ENCODE measurements around the gene C7. TPM values are rescaled to one million over a fixed set of nuclear protein-coding genes. Genes with fewer than 3 reads are reported as not detected.

The C7 gene
- total and polyA plus RNA-seq, 2 of the 8 experiments (the other 6 are each of a cell fraction or from before 2014, with no cell fraction given), result 0.08 TPM; not detected in 1

DNA sequence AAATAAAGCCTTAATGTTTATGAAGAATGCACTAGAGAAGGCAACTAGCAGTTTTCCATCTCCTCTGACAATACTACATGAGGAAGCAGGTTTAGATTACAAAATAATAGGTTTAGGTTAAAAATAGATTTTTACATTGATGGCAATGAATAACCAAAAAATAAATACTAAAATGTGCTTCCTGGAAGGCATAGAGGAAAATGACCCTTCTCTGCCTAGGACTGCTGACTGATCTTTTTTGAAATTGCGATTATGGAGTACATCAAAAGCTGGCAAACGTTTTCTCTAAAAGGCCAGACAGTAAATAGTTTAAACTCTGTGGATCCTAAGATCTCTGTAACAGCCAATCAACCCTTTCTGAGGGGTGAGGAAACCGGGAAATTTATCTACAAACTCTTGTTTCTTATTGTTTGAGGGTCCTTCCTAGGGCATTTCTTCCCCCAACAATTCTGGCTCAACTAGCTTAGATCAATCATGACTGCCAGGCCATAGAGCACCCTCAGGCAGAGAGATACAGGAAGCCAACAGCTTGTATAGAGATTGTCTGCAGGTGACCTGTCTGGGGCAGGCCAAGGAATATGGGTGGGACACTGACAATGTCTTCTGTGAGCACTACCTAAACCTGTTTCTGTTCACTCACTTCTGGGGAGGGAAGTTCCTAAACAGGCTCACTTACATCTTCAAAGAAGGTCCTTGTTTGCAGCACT lies 94.5 kb downstream of the C7 start:
- FAIRE-seq, result no peak
- no peak overlapping the region for H3K14ac ChIP-seq (ENCODE audit: insufficient read length)
- H3K9ac ChIP-seq (replicated peaks in 1 of 4; ENCODE audit: extremely low read depth in 1 of 4, low read depth in 3 of 4, low read length in 3 of 4), result peak overlapping the region in 1 of 4 experiments; percentile 34; a peak in 1 of 7 replicates
- TF ChIP-seq EP300 (IDR thresholded peaks at IDR 0.05; ENCODE audit: borderline replicate concordance in 1 of 2, low read depth in 2 of 2, low read length in 2 of 2) (no peak), USF2 (IDR thresholded peaks at IDR 0.05; ENCODE audit: low read length) (no peak), PHF8 (conservative IDR thresholded peaks at IDR 0.05; ENCODE audit: low read depth, low read length) (no peak), SP4 (IDR thresholded peaks at IDR 0.05; ENCODE audit: low read length) (no peak), CTBP2 (IDR thresholded peaks at IDR 0.05; ENCODE audit: borderline replicate concordance, insufficient read depth, insufficient read length, low read length) (no peak)

More for the DNA sequence above, 94.5 kb downstream of the C7 start:
- no peak overlapping the region for H2AK5ac ChIP-seq (ENCODE audit: low read depth, low read length)
- no peaks in the 10 kb centered on the region for H3K36me3 ChIP-seq (ENCODE audit: control insufficient read depth in 2 of 4, insufficient read depth in 4 of 4, low read length in 3 of 4)
- no peak overlapping the region for H2AFZ ChIP-seq (ENCODE audit: low read length)
- H2BK15ac ChIP-seq (ENCODE audit: low read length), result no peak overlapping the region
- H4K5ac ChIP-seq (ENCODE audit: insufficient read length, low read depth, low read length), result no peak overlapping the region
- H3K23ac ChIP-seq (ENCODE audit: insufficient read length), result no peak overlapping the region
- H2BK120ac ChIP-seq (replicated peaks; ENCODE audit: low read depth, low read length), result no peak overlapping the region
- POLR2A ChIA-PET (ENCODE audit: partially characterized antibody), result no interaction called here
- H3K9me3 ChIP-seq (ENCODE audit: insufficient read depth in 2 of 2, low read depth in 1 of 2, low read length in 1 of 2), result no peaks in the 10 kb centered on the region; a peak in 1 of 4 replicates
- H3K27me3 ChIP-seq (replicated peaks in 1 of 4; ENCODE audit: control insufficient read depth in 3 of 4, extremely low read depth in 1 of 4, insufficient read depth in 3 of 4, low read length in 3 of 4), result no peaks in the 10 kb centered on the region
- no peak overlapping the region for H2BK5ac ChIP-seq (ENCODE audit: low read depth, low read length)
- no peak for DNase-seq (ENCODE audit: low read depth in 1 of 2, low spot score in 2 of 2)
- H2BK12ac ChIP-seq (ENCODE audit: low read depth, low read length), result no peak overlapping the region
- no peak overlapping the region for H4K8ac ChIP-seq (ENCODE audit: extremely low read depth, insufficient read depth, low read length)
- no peaks in the 10 kb centered on the region for H3K79me1 ChIP-seq (ENCODE audit: low read depth, low read length)
- WGBS, 2 experiments (ENCODE audit: extremely low coverage in 1 of 2, insufficient coverage in 1 of 2, insufficient read length in 1 of 2, insufficient replicate concordance in 2 of 2, low coverage in 1 of 2, low lambda C conversion rate in 2 of 2, missing lambda C conversion rate in 1 of 2), result 84% methylated on average over 3 of the region's 3 CpGs; no CpG with 5 or more reads in 1 of the 2 experiments
- H2BK20ac ChIP-seq (ENCODE audit: low read length), result no peak overlapping the region
- H3K56ac ChIP-seq (replicated peaks; ENCODE audit: insufficient read length, low read depth, low read length), result no peak overlapping the region
- no peak overlapping the region for H3K4ac ChIP-seq (replicated peaks; ENCODE audit: insufficient read length, low read depth, low read length)
- no peak overlapping the region for H3K27ac ChIP-seq (ENCODE audit: low read depth, low read length)
- H3K4me3 ChIP-seq (ENCODE audit: extremely low read depth in 1 of 4, insufficient read depth in 2 of 4, low read depth in 3 of 4, low read length in 4 of 4), result no peak overlapping the region
- H4K20me1 ChIP-seq (replicated peaks in 1 of 2; ENCODE audit: control insufficient read depth in 1 of 2, insufficient read depth in 2 of 2, low read length in 2 of 2), result no peaks in the 10 kb centered on the region
- no peak overlapping the region for H3K4me2 ChIP-seq (ENCODE audit: insufficient read depth in 1 of 2, low read depth in 2 of 2, low read length in 2 of 2)
- no peak overlapping the region for H3K18ac ChIP-seq (ENCODE audit: extremely low read depth, low read length)
- H4K91ac ChIP-seq (replicated peaks; ENCODE audit: insufficient read length, low read length), result no peak overlapping the region
- CTCF ChIA-PET (ENCODE audit: partially characterized antibody), result interaction anchor here (1.2 kb wide), 1 partner anchor 343 kb away, joined by 3 read pairs; no protein-coding TSS in a partner anchor
- H3K4me1 ChIP-seq (replicated peaks in 1 of 4; ENCODE audit: control insufficient read depth in 3 of 4, insufficient read depth in 4 of 4, low read length in 3 of 4), result no peaks in the 10 kb centered on the region
- no peaks in the 10 kb centered on the region for H3K23me2 ChIP-seq (ENCODE audit: low read depth, low read length)
- H3K79me2 ChIP-seq (ENCODE audit: control insufficient read depth in 1 of 2, insufficient read depth in 2 of 2, low read length in 2 of 2), result no peaks in the 10 kb centered on the region
